ENCODE results near the gene BNC2.

Gene BNC2

GRCh38 chr9:16611001-16611400 lies 259.5 kb downstream of the BNC2 start:
- ChIA-PET POLR2A (interaction anchor here (0.6 kb wide), 1 partner anchor 19 kb away, joined by 3 read pairs; no protein-coding TSS in a partner anchor), CTCF (interaction anchor here (0.7 to 1.6 kb wide), 3 partner anchors 15 to 420 kb away, joined by 3 to 4 read pairs (median 4); no protein-coding TSS in a partner anchor)
- TF ChIP-seq GLIS2 (tag by site-specific recombination; IDR thresholded peaks at IDR 0.05) (no peak), BCL11A (tag by site-specific recombination; IDR thresholded peaks at IDR 0.05; ENCODE audit: low read depth) (no peak), ZNF843 (tag by site-specific recombination; IDR thresholded peaks at IDR 0.05) (no peak), ZNF785 (tag by site-specific recombination; IDR thresholded peaks at IDR 0.05) (no peak), YY2 (tag by site-specific recombination; IDR thresholded peaks at IDR 0.05) (no peak), ZNF239 (tag by site-specific recombination; IDR thresholded peaks at IDR 0.05) (no peak), ZFP3 (tag by site-specific recombination; IDR thresholded peaks at IDR 0.05; ENCODE audit: low read depth) (no peak), ZNF274 (IDR thresholded peaks at IDR 0.05; ENCODE audit: low read length) (no peak), ZNF274 (tag by site-specific recombination; IDR thresholded peaks at IDR 0.05; ENCODE audit: borderline replicate concordance) (no peak), ZNF548 (tag by site-specific recombination; IDR thresholded peaks at IDR 0.05) (no peak), ZNF777 (tag by site-specific recombination; IDR thresholded peaks at IDR 0.05; ENCODE audit: borderline replicate concordance) (no peak)
- TF ChIP-seq, protein P1, sequence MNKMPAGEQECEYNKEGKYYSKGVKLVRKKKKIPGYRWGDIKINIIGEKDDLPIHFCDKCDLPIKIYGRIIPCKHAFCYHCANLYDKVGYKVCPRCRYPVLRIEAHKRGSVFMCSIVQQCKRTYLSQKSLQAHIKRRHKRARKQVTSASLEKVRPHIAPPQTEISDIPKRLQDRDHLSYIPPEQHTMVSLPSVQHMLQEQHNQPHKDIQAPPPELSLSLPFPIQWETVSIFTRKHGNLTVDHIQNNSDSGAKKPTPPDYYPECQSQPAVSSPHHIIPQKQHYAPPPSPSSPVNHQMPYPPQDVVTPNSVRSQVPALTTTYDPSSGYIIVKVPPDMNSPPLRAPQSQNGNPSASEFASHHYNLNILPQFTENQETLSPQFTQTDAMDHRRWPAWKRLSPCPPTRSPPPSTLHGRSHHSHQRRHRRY (tag by site-specific recombination; IDR thresholded peaks at IDR 0.05): no peak
- Histone ChIP-seq H3K36me3 (ENCODE audit: control insufficient read depth in 2 of 2, insufficient read depth in 1 of 2, low read length in 2 of 2) (no peaks in the 10 kb centered on the region), H3K9me3 (ENCODE audit: control insufficient read depth, insufficient read depth, low read depth, low read length) (no peaks in the 10 kb centered on the region), H3K4me1 (ENCODE audit: control insufficient read depth, insufficient read depth, low read length) (no peaks in the 10 kb centered on the region; the same call in 1 of the 2 replicates), H3K4me3 (ENCODE audit: low read depth, low read length) (no peak overlapping the region), H3K27ac (ENCODE audit: extremely low read depth, low read depth, low read length) (no peak overlapping the region)

DNA sequence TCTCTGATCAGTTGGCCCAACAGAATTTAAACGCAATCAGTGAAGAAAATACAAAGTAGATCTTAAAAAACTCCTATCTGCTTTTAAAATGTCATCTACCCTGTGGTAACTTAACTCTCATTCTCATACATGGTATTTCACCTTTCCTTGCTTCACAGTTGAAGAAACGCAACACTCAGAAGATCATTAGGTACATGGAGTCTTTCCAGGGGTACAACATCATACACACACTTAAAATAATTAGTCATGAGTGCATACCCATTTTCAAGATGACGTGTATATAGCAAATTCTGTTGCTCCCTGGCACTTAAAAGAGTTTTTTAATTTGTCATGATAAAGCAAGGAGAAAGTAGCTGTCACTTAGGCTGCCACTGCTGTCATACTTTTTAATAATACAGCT lies 259.9 kb downstream of the BNC2 start:
- TF ChIP-seq ZNF501 (tag by site-specific recombination; IDR thresholded peaks at IDR 0.05) (no peak), ZNF701 (tag by site-specific recombination; IDR thresholded peaks at IDR 0.05) (no peak), ZNF16 (tag by site-specific recombination; IDR thresholded peaks at IDR 0.05; ENCODE audit: low read depth) (no peak), BCL6B (tag by site-specific recombination; IDR thresholded peaks at IDR 0.05) (no peak), ELK4 (IDR thresholded peaks at IDR 0.05; ENCODE audit: borderline replicate concordance, low read depth, low read length) (no peak), REPIN1 (tag by site-specific recombination; IDR thresholded peaks at IDR 0.05; ENCODE audit: low read depth) (no peak), ZNF354C (tag by site-specific recombination; IDR thresholded peaks at IDR 0.05; ENCODE audit: borderline replicate concordance, low read depth) (no peak), ZNF561 (tag by site-specific recombination; IDR thresholded peaks at IDR 0.05; ENCODE audit: borderline replicate concordance) (no peak), ZNF473 (tag by site-specific recombination; IDR thresholded peaks at IDR 0.05) (no peak), ZNF10 (tag by site-specific recombination; IDR thresholded peaks at IDR 0.05) (no peak), ZNF274 (IDR thresholded peaks at IDR 0.05; ENCODE audit: low read length) (no peak), ZNF274 (tag by site-specific recombination; IDR thresholded peaks at IDR 0.05; ENCODE audit: borderline replicate concordance) (no peak), ZNF169 (tag by site-specific recombination; IDR thresholded peaks at IDR 0.05) (no peak)
- TF ChIP-seq, protein P2, sequence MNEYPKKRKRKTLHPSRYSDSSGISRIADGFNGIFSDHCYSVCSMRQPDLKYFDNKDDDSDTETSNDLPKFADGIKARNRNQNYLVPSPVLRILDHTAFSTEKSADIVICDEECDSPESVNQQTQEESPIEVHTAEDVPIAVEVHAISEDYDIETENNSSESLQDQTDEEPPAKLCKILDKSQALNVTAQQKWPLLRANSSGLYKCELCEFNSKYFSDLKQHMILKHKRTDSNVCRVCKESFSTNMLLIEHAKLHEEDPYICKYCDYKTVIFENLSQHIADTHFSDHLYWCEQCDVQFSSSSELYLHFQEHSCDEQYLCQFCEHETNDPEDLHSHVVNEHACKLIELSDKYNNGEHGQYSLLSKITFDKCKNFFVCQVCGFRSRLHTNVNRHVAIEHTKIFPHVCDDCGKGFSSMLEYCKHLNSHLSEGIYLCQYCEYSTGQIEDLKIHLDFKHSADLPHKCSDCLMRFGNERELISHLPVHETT (tag by site-specific recombination; IDR thresholded peaks at IDR 0.05): no peak
- TF ChIP-seq, protein P3, sequence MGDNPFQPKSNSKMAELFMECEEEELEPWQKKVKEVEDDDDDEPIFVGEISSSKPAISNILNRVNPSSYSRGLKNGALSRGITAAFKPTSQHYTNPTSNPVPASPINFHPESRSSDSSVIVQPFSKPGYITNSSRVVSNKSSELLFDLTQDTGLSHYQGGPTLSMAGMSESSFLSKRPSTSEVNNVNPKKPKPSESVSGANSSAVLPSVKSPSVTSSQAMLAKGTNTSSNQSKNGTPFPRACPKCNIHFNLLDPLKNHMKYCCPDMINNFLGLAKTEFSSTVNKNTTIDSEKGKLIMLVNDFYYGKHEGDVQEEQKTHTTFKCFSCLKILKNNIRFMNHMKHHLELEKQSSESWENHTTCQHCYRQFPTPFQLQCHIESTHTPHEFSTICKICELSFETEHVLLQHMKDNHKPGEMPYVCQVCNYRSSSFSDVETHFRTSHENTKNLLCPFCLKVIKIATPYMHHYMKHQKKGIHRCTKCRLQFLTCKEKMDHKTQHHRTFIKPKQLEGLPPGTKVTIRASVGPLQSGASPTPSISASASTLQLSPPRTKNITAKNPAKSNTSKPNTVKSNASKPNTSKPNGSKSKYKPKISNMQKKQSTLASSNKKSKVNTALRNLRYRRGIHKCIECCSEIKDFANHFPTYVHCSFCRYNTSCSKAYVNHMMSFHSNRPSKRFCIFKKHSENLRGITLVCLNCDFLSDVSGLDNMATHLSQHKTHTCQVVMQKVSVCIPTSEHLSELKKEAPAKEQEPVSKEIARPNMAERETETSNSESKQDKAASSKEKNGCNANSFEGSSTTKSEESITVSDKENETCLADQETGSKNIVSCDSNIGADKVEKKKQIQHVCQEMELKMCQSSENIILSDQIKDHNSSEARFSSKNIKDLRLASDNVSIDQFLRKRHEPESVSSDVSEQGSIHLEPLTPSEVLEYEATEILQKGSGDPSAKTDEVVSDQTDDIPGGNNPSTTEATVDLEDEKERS (tag by site-specific recombination; IDR thresholded peaks at IDR 0.05): no peak
- Histone ChIP-seq H3K4me1 (ENCODE audit: control insufficient read depth, insufficient read depth, low read length) (no peaks in the 10 kb centered on the region; the same call in 1 of the 2 replicates), H3K4me3 (ENCODE audit: low read depth, low read length) (no peak overlapping the region), H3K9me3 (ENCODE audit: control insufficient read depth, insufficient read depth, low read depth, low read length) (no peaks in the 10 kb centered on the region), H3K36me3 (ENCODE audit: control insufficient read depth in 2 of 2, insufficient read depth in 1 of 2, low read length in 2 of 2) (no peaks in the 10 kb centered on the region), H3K27ac (ENCODE audit: extremely low read depth, low read depth, low read length) (no peak overlapping the region)
- ChIA-PET CTCF (interaction anchor here (0.7 kb wide), 1 partner anchor 296 kb away, joined by 3 read pairs; no protein-coding TSS in a partner anchor), POLR2A (interaction anchor here (0.6 kb wide), 1 partner anchor 18 kb away, joined by 3 read pairs; no protein-coding TSS in a partner anchor)

Data from HEK293 (cell line).